HEK293 (cell line): ENCODE results near the gene ZNF343.

Source experiments
- CTCF ChIA-PET: fragments of 350-600 bp; formaldehyde crosslinking; extraction: SDS; loops from one replicate; lab custom pipeline; 2021; ENCODE audit warnings: antibody characterized with exemption; lab: Yijun Ruan, JAX
- POLR2A ChIA-PET: fragments of 300-600 bp; formaldehyde crosslinking; extraction: SDS; loops from one replicate; lab custom pipeline; 2020; ENCODE audit warnings: antibody characterized with exemption, inconsistent platforms; lab: Yijun Ruan, JAX
- H3K27ac ChIP-seq: fragments of 200-500 bp; sonication (Bioruptor generic); 2 replicates; pipeline ENCODE4 v1.5.1; 2014; ENCODE audit warnings: low read depth, low read length, control low read depth, inconsistent platforms; ENCODE audit errors: extremely low read depth
- H3K36me3 ChIP-seq, 2 experiments: fragments of 200-500 bp in 1 of 2; sonication (Bioruptor generic) in 1 of 2; 1 replicate in 1 of 2; 2 replicates in 1 of 2; pipeline ENCODE4 v1.5.1; 2014 to 2017; ENCODE audit warnings: inconsistent platforms in 2 of 2, low read length in 2 of 2; ENCODE audit not compliant: control insufficient read depth in 2 of 2, insufficient read depth in 1 of 2
- H3K4me1 ChIP-seq: fragments of 200-500 bp; sonication (Bioruptor generic); 2 replicates; pipeline ENCODE4 v1.5.1; 2014; ENCODE audit warnings: mild to moderate bottlenecking, low read length, inconsistent platforms; ENCODE audit not compliant: control insufficient read depth, insufficient read depth
- H3K4me3 ChIP-seq: 2 replicates; pipeline ENCODE4 v1.5.1; 2011; ENCODE audit warnings: low read depth, mild to moderate bottlenecking, control low read depth, low read length, moderate library complexity
- H3K9me3 ChIP-seq: fragments of 200-500 bp; sonication (Bioruptor generic); 2 replicates; pipeline ENCODE4 v1.5.1; 2014; ENCODE audit warnings: low read depth, low read length, inconsistent platforms; ENCODE audit not compliant: control insufficient read depth, insufficient read depth
- ATF2 ChIP-seq: fragments of 450-650 bp; formaldehyde crosslinking; IDR thresholded peaks from 2 replicates; pipeline ENCODE4 v1.5.1; 2016; ENCODE audit warnings: missing biosample characterization, missing genetic modification characterization, low read depth
- MEIS1 ChIP-seq: sonication (generic); formaldehyde crosslinking; IDR thresholded peaks from 2 replicates; pipeline ENCODE4 v1.8.1; 2022; ENCODE audit warnings: missing genetic modification reagents, mild to moderate bottlenecking, borderline replicate concordance
- SP3 ChIP-seq: fragments of 450-650 bp; formaldehyde crosslinking; IDR thresholded peaks from 2 replicates; pipeline ENCODE4 v1.5.1; 2016; ENCODE audit warnings: missing biosample characterization, missing genetic modification characterization
- WT1 ChIP-seq: fragments of 450-650 bp; formaldehyde crosslinking; IDR thresholded peaks from 2 replicates; pipeline ENCODE4 v1.5.1; 2016; ENCODE audit warnings: missing biosample characterization, missing genetic modification characterization
- ZBTB10 ChIP-seq: fragments of 450-650 bp; formaldehyde crosslinking; IDR thresholded peaks from 2 replicates; pipeline ENCODE4 v1.5.1; 2016; ENCODE audit warnings: missing biosample characterization, missing genetic modification characterization
- ZFP3 ChIP-seq: fragments of 450-650 bp; formaldehyde crosslinking; IDR thresholded peaks from 2 replicates; pipeline ENCODE4 v1.5.1; 2016; ENCODE audit warnings: low read depth, missing biosample characterization, missing genetic modification characterization
- ZNF148 ChIP-seq: fragments of 450-650 bp; formaldehyde crosslinking; IDR thresholded peaks from 2 replicates; pipeline ENCODE4 v1.5.0; 2017; ENCODE audit warnings: missing biosample characterization, missing genetic modification characterization, borderline replicate concordance
- ZNF302 ChIP-seq: fragments of 450-650 bp; formaldehyde crosslinking; IDR thresholded peaks from 2 replicates; pipeline ENCODE4 v1.5.1; 2016; ENCODE audit warnings: missing biosample characterization, missing genetic modification characterization, low read depth
- ZNF366 ChIP-seq: fragments of 450-650 bp; formaldehyde crosslinking; conservative IDR thresholded peaks from 2 replicates; pipeline ENCODE4 v1.5.1; 2016; ENCODE audit warnings: missing biosample characterization, missing genetic modification characterization
- ZNF391 ChIP-seq: fragments of 450-650 bp; formaldehyde crosslinking; IDR thresholded peaks from 2 replicates; pipeline ENCODE4 v1.5.1; 2016; ENCODE audit warnings: low read depth, missing biosample characterization, missing genetic modification characterization, borderline replicate concordance
- ZNF404 ChIP-seq: fragments of 450-650 bp; formaldehyde crosslinking; IDR thresholded peaks from 2 replicates; pipeline ENCODE4 v1.5.1; 2017; ENCODE audit warnings: missing biosample characterization, missing genetic modification characterization
- ZNF416 ChIP-seq: fragments of 450-650 bp; formaldehyde crosslinking; IDR thresholded peaks from 2 replicates; pipeline ENCODE4 v1.5.1; 2016; ENCODE audit warnings: missing biosample characterization, missing genetic modification characterization
- ZNF513 ChIP-seq: fragments of 450-650 bp; IDR thresholded peaks from 2 replicates; pipeline ENCODE4 v1.5.1; 2018; ENCODE audit warnings: missing biosample characterization, missing genetic modification characterization
- ZNF548 ChIP-seq: fragments of 450-650 bp; formaldehyde crosslinking; IDR thresholded peaks from 2 replicates; pipeline ENCODE4 v1.5.1; 2016; ENCODE audit warnings: missing biosample characterization, missing genetic modification characterization
- ZNF600 ChIP-seq: fragments of 450-650 bp; formaldehyde crosslinking; IDR thresholded peaks from 2 replicates; pipeline ENCODE4 v1.5.1; 2016; ENCODE audit warnings: missing biosample characterization, missing genetic modification characterization
- ZNF623 ChIP-seq: fragments of 450-650 bp; formaldehyde crosslinking; IDR thresholded peaks from 2 replicates; pipeline ENCODE4 v1.5.1; 2016; ENCODE audit warnings: missing biosample characterization, missing genetic modification characterization
- ZNF639 ChIP-seq: fragments of 450-650 bp; formaldehyde crosslinking; IDR thresholded peaks from 2 replicates; pipeline ENCODE4 v1.5.1; 2016; ENCODE audit warnings: missing biosample characterization, missing genetic modification characterization
- ZNF837 ChIP-seq: fragments of 450-650 bp; formaldehyde crosslinking; IDR thresholded peaks from 2 replicates; pipeline ENCODE4 v1.5.1; 2016; ENCODE audit warnings: missing biosample characterization, missing genetic modification characterization

Gene ZNF343

GRCh38 chr20:2557873-2558580, 49.3 kb upstream of the ZNF343 start:
- CTCF ChIA-PET, result interaction anchor here (2.5 kb wide), 1 partner anchor 36 kb away, joined by 9 read pairs; no protein-coding TSS in a partner anchor
- POLR2A ChIA-PET, result no interaction called here
- no peaks in the 10 kb centered on the region for H3K36me3 ChIP-seq
- no peak overlapping the region for H3K4me3 ChIP-seq
- TF ChIP-seq ZNF404 (tag by site-specific recombination) (no peak), ATF2 (tag by site-specific recombination) (peak; percentile 75)
- H3K4me1 ChIP-seq, result no peaks in the 10 kb centered on the region
- H3K27ac ChIP-seq, result no peak overlapping the region
- H3K9me3 ChIP-seq, result no peaks in the 10 kb centered on the region

- no peak for TF ChIP-seq ZNF600 (tag by site-specific recombination)
- peak; percentile 81 for TF ChIP-seq ZNF366 (tag by site-specific recombination)
- TF ChIP-seq ZNF391, result no peak
- TF ChIP-seq ZNF513 (tag by site-specific recombination), result peak; percentile 98
- TF ChIP-seq ZNF148 (tag by site-specific recombination), result no peak
- no peak for TF ChIP-seq MEIS1 (CRISPR knock-in tag)
- TF ChIP-seq SP3 (tag by site-specific recombination), result no peak
- H3K4me1 ChIP-seq, result no peaks in the 10 kb centered on the region
- no peak overlapping the region for H3K27ac ChIP-seq
- no peak overlapping the region for H3K4me3 ChIP-seq
- no peaks in the 10 kb centered on the region; a peak in 1 of 3 replicates for H3K36me3 ChIP-seq
- ChIA-PET CTCF (interaction anchor here (1.0 to 1.5 kb wide), 2 partner anchors 17 to 24 kb away, joined by 3 to 7 read pairs; no protein-coding TSS in a partner anchor), POLR2A (no interaction called here)
- no peaks in the 10 kb centered on the region for H3K9me3 ChIP-seq
Measured at GRCh38 chr20:2545594-2545993, 36.9 kb upstream of the ZNF343 start.

GRCh38 chr20:2544211-2544610, 35.5 kb upstream of the ZNF343 start:
- no peaks in the 10 kb centered on the region; a peak in 1 of 3 replicates for H3K36me3 ChIP-seq
- no peak overlapping the region for H3K4me3 ChIP-seq
- POLR2A ChIA-PET, result interaction anchor here (0.6 kb wide), 1 partner anchor 760 kb away, joined by 4 read pairs; no protein-coding TSS in a partner anchor
- no peaks in the 10 kb centered on the region for H3K9me3 ChIP-seq
- CTCF ChIA-PET, result interaction anchor here (0.8 kb wide), 2 partner anchors 20 to 101 kb away, joined by 3 to 6 read pairs; no protein-coding TSS in a partner anchor
- H3K4me1 ChIP-seq, result no peaks in the 10 kb centered on the region
- H3K27ac ChIP-seq, result no peak overlapping the region
- no peak for TF ChIP-seq ZNF416 (tag by site-specific recombination)
- no peak for TF ChIP-seq WT1 (tag by site-specific recombination)
- TF ChIP-seq ZNF548, result no peak
- TF ChIP-seq ZBTB10 (tag by site-specific recombination), result no peak
- TF ChIP-seq ZNF837 (tag by site-specific recombination), result no peak
- TF ChIP-seq ZNF623, result no peak
- TF ChIP-seq ZFP3 (tag by site-specific recombination), result no peak
- no peak for TF ChIP-seq ZNF148 (tag by site-specific recombination)
- TF ChIP-seq ZNF302 (tag by site-specific recombination), result no peak
- no peak for TF ChIP-seq ZNF639 (tag by site-specific recombination)
